Stimulated activated CD8-positive, alpha-beta memory T cell treated with anti-CD3 and anti-CD28 coated beads, Interleukin-4, amount 100 ng/mL, for 24 hours (primary cell): ENCODE data around the gene UNC13D.

Experiments used
- DNase-seq: peaks from one replicate; pipeline ENCODE4 v3.0.0-alpha.2; 2020; ENCODE audit warnings: low read depth

Gene UNC13D

GRCh38 chr17:75834279-75834920 lies 9.8 kb downstream of the UNC13D start:
- no peak for DNase-seq

- DNase-seq = no peak
Observed at GRCh38 chr17:75832652-75833400, 11.4 kb downstream of the UNC13D start.

- no peak for DNase-seq
Observed at GRCh38 chr17:75832164-75832651, 12.0 kb downstream of the UNC13D start.

- no peak for DNase-seq
Observed at GRCh38 chr17:75831032-75831571, 13.1 kb downstream of the UNC13D start.

GRCh38 chr17:75830164-75831031 lies 13.8 kb downstream of the UNC13D start:
- no peak for DNase-seq

GRCh38 chr17:75829747-75830146 lies 14.5 kb downstream of the UNC13D start:
- DNase-seq = no peak

- DNase-seq = no peak
Observed at GRCh38 chr17:75828741-75829140, 15.5 kb downstream of the UNC13D start.

- no peak for DNase-seq
Observed at GRCh38 chr17:75828076-75828400, 16.2 kb downstream of the UNC13D start.

GRCh38 chr17:75827308-75828075 lies 16.7 kb downstream of the UNC13D start:
- DNase-seq = peak; percentile 55

GRCh38 chr17:75826561-75827307 lies 17.5 kb downstream of the UNC13D start:
- DNase-seq = no peak

GRCh38 chr17:75825748-75826370 lies 18.3 kb downstream of the UNC13D start:
- no peak for DNase-seq

GRCh38 chr17:75825149-75825552 lies 19.1 kb downstream of the UNC13D start:
- no peak for DNase-seq

GRCh38 chr17:75824666-75825065 lies 19.5 kb downstream of the UNC13D start:
- no peak for DNase-seq

- no peak for DNase-seq
Observed at GRCh38 chr17:75824050-75824552, 20.1 kb downstream of the UNC13D start.

GRCh38 chr17:75823257-75824041 lies 20.8 kb downstream of the UNC13D start:
- DNase-seq = no peak

GRCh38 chr17:75822800-75823166 lies 21.4 kb downstream of the UNC13D start:
- no peak for DNase-seq

- DNase-seq = no peak
Observed at GRCh38 chr17:75822119-75822799, 21.9 kb downstream of the UNC13D start.

- DNase-seq = no peak
Observed at GRCh38 chr17:75821552-75821951, 22.7 kb downstream of the UNC13D start.
